H1 (cell line): ENCODE results near the gene MAP4K4.

ENCODE experiments used
- BACH1 ChIP-seq: IDR thresholded peaks from 2 replicates; pipeline ENCODE4 v1.6.1; 2012; ENCODE audit warnings: low read length, improper control_type of control experiment
- GABPA ChIP-seq: IDR thresholded peaks from 2 replicates; pipeline ENCODE4 v1.6.1; 2011; ENCODE audit warnings: mild to moderate bottlenecking, low read length, moderate library complexity, borderline replicate concordance; ENCODE audit not compliant: insufficient read depth
- HDAC2 ChIP-seq, 2 experiments: fragments of 300-600 bp in 1 of 2; sonication (generic) in 1 of 2; IDR thresholded peaks; 2 replicates each; pipeline ENCODE4 v1.6.1; 2011 to 2012; ENCODE audit warnings: low read depth in 2 of 2, low read length in 2 of 2, mild to moderate bottlenecking in 2 of 2, moderate library complexity in 2 of 2, borderline replicate concordance in 1 of 2, inconsistent platforms in 1 of 2
- MAX ChIP-seq: IDR thresholded peaks from 2 replicates; pipeline ENCODE4 v1.6.1; 2012; ENCODE audit warnings: inconsistent platforms
- POLR2A ChIP-seq, 2 experiments: IDR thresholded peaks; 1 replicate in 1 of 2; 2 replicates in 1 of 2; pipeline ENCODE4 v1.6.1; 2011; ENCODE audit warnings: low read depth in 2 of 2, low read length in 2 of 2, mild to moderate bottlenecking in 2 of 2; ENCODE audit errors: control extremely low read depth in 1 of 2
- RBBP5 ChIP-seq: IDR thresholded peaks from 2 replicates; pipeline ENCODE4 v1.7.1; 2012; ENCODE audit warnings: low read depth, mild to moderate bottlenecking, inconsistent platforms, low read length, moderate library complexity, borderline replicate concordance
- RXRA ChIP-seq: IDR thresholded peaks from 2 replicates; pipeline ENCODE4 v1.6.1; 2011; ENCODE audit warnings: low read depth, mild to moderate bottlenecking, low read length, moderate library complexity; ENCODE audit not compliant: insufficient read depth
- SIRT6 ChIP-seq: IDR thresholded peaks from one replicate; pipeline ENCODE4 v1.7.1; 2012; ENCODE audit warnings: low read length, inconsistent platforms
- SUZ12 ChIP-seq: fragments of 200-600 bp; sonication (generic); IDR thresholded peaks from 2 replicates; pipeline ENCODE4 v1.6.1; 2012; ENCODE audit warnings: mild to moderate bottlenecking, inconsistent platforms, low read length, moderate library complexity, mixed read lengths
- TF ChIP-seq, protein P1 (sequence below): IDR thresholded peaks from 2 replicates; pipeline ENCODE4 v1.6.1; 2012; ENCODE audit warnings: low read length, inconsistent platforms
- TF ChIP-seq, protein P2 (sequence below), 3 experiments: IDR thresholded peaks; 1 replicate in 2 of 3; 2 replicates in 1 of 3; pipeline versions ENCODE4 v1.5.1 to v1.6.1; 2011; ENCODE audit warnings: low read length in 3 of 3, mild to moderate bottlenecking in 3 of 3, inconsistent platforms in 2 of 3, low read depth in 1 of 3, moderate library complexity in 1 of 3; ENCODE audit not compliant: insufficient read depth in 1 of 3; ENCODE audit errors: control extremely low read depth in 1 of 3

DNA sequence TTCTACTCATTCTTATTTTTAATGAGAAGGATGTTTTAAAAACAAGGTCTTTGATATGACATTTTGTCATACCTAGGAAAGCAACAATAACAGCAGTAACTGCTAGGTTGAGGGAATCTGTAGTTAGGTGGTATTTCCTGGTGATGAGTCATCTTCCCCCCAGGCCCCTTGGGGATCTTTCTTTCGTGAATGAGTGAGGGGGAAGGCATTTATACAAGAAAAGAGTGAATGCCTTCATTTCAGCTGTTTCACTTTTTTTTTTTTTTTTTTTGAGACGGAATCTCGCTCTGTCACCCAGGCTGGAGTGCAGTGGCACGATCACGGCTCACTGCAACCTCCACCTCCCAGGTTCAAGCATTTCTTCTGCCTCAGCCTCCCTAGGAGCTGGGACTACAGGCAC, 108.6 kb downstream of the MAP4K4 start:
- no peak for TF ChIP-seq RXRA
- TF ChIP-seq, protein P1, sequence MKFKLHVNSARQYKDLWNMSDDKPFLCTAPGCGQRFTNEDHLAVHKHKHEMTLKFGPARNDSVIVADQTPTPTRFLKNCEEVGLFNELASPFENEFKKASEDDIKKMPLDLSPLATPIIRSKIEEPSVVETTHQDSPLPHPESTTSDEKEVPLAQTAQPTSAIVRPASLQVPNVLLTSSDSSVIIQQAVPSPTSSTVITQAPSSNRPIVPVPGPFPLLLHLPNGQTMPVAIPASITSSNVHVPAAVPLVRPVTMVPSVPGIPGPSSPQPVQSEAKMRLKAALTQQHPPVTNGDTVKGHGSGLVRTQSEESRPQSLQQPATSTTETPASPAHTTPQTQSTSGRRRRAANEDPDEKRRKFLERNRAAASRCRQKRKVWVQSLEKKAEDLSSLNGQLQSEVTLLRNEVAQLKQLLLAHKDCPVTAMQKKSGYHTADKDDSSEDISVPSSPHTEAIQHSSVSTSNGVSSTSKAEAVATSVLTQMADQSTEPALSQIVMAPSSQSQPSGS = no peak
- TF ChIP-seq, protein P2, sequence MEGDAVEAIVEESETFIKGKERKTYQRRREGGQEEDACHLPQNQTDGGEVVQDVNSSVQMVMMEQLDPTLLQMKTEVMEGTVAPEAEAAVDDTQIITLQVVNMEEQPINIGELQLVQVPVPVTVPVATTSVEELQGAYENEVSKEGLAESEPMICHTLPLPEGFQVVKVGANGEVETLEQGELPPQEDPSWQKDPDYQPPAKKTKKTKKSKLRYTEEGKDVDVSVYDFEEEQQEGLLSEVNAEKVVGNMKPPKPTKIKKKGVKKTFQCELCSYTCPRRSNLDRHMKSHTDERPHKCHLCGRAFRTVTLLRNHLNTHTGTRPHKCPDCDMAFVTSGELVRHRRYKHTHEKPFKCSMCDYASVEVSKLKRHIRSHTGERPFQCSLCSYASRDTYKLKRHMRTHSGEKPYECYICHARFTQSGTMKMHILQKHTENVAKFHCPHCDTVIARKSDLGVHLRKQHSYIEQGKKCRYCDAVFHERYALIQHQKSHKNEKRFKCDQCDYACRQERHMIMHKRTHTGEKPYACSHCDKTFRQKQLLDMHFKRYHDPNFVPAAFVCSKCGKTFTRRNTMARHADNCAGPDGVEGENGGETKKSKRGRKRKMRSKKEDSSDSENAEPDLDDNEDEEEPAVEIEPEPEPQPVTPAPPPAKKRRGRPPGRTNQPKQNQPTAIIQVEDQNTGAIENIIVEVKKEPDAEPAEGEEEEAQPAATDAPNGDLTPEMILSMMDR (IDR thresholded peaks at IDR 0.05; ENCODE audit: control extremely low read depth in 1 of 3, insufficient read depth in 1 of 3, low read depth in 1 of 3, low read length in 3 of 3) = no peak
- no peak for TF ChIP-seq MAX
- TF ChIP-seq SUZ12 = no peak
- no peak for TF ChIP-seq GABPA
- TF ChIP-seq POLR2A (IDR thresholded peaks at IDR 0.05; ENCODE audit: control extremely low read depth in 1 of 2, low read depth in 2 of 2, low read length in 2 of 2) = no peak
- TF ChIP-seq RBBP5 = no peak
- TF ChIP-seq SIRT6 = no peak
- TF ChIP-seq BACH1 = peak; percentile 56
- no peak for TF ChIP-seq HDAC2 (IDR thresholded peaks at IDR 0.05; ENCODE audit: borderline replicate concordance in 1 of 2, low read depth in 2 of 2, low read length in 2 of 2)
